K562 (cell line): ENCODE measurements around the gene PPDPF. TPM values are rescaled to one million over a fixed set of nuclear protein-coding genes. Genes with fewer than 3 reads are reported as not detected.

ENCODE experiments used
- ATAC-seq: fragments of 200-7000 bp; cut with Tn5 transposase; 3 replicates; pipeline ENCODE4 v1.9.1; 2020; ENCODE audit warnings: moderate library complexity
- BruUV-seq: library from RNA; stranded (reverse); fragments of 400-500 nt; replicated peaks from 2 replicates; lab custom pipeline; 2021; lab: Mats Ljungman, UMichigan
- CTCF ChIA-PET: fragments of 300-600 bp; formaldehyde crosslinking; extraction: SDS; loops from one replicate; lab custom pipeline; 2021; ENCODE audit warnings: low intra/inter-chr PET ratio; lab: Yijun Ruan, JAX
- POLR2A ChIA-PET: fragments of 300-600, 350-650 bp; sonication (Branson Sonifier 250); formaldehyde crosslinking; extraction: SDS; loops from one replicate; lab custom pipeline; 2021; ENCODE audit warnings: antibody characterized with exemption, inconsistent platforms; lab: Yijun Ruan, JAX
- DNase-seq, 4 experiments: peaks; one replicate each; pipeline versions ENCODE4 v3.0.0 to v3.0.0-alpha.2; 2011 to 2018; ENCODE audit warnings: low spot score in 3 of 4, mixed read lengths in 3 of 4; ENCODE audit errors: extremely low read depth in 1 of 4
- FAIRE-seq: peaks from 2 replicates; lab custom pipeline; 2011; peaks lifted over from hg19 to GRCh38; lab: Jason Lieb, UNC
- H2AFZ ChIP-seq: 2 replicates; pipeline ENCODE4 v1.6.0; 2011; ENCODE audit warnings: low read depth, low read length, control low read depth, inconsistent platforms
- H3K27ac ChIP-seq: fragments of 200-600 bp; 3 replicates; pipeline ENCODE4 v1.8.0; 2011; ENCODE audit warnings: low read depth, mild to moderate bottlenecking, control low read depth, inconsistent platforms, low read length, moderate library complexity, mixed read lengths; ENCODE audit errors: extremely low read depth
- H3K27me3 ChIP-seq, 2 experiments: fragments of 300-600 bp in 1 of 2; 2 replicates in 1 of 2; 3 replicates in 1 of 2; pipeline versions ENCODE4 v1.6.0 to v1.8.0; 2011; ENCODE audit warnings: inconsistent platforms in 2 of 2, low read length in 2 of 2, mild to moderate bottlenecking in 1 of 2, mixed read lengths in 1 of 2, moderate library complexity in 1 of 2; ENCODE audit not compliant: control insufficient read depth in 2 of 2, insufficient read depth in 2 of 2
- H3K36me3 ChIP-seq: fragments of 300-600 bp; 3 replicates; pipeline ENCODE4 v1.8.0; 2011; ENCODE audit warnings: mild to moderate bottlenecking, low read length, inconsistent platforms; ENCODE audit not compliant: control insufficient read depth, insufficient read depth
- H3K4me1 ChIP-seq, 2 experiments: fragments of 200-600 bp in 1 of 2; replicated peaks in 1 of 2; 2 replicates in 1 of 2; 3 replicates in 1 of 2; pipeline versions ENCODE4 v1.5.1 to v1.8.0; 2011; ENCODE audit warnings: inconsistent platforms in 2 of 2, low read length in 2 of 2, mild to moderate bottlenecking in 1 of 2, mixed read lengths in 1 of 2, moderate library complexity in 1 of 2; ENCODE audit not compliant: control insufficient read depth in 2 of 2, insufficient read depth in 2 of 2
- H3K4me2 ChIP-seq: 2 replicates; pipeline ENCODE4 v1.6.1; 2011; ENCODE audit warnings: low read length, control low read depth, inconsistent platforms, mixed read lengths; ENCODE audit not compliant: insufficient read depth
- H3K4me3 ChIP-seq: fragments of 200-600 bp; sonication (generic), shearing (Covaris generic); 2 replicates; pipeline ENCODE4 v1.5.1; 2016; ENCODE audit warnings: control low read depth, inconsistent platforms
- H3K79me2 ChIP-seq: fragments of 200-600 bp; 3 replicates; pipeline ENCODE4 v1.8.0; 2011; ENCODE audit warnings: low read length, inconsistent platforms; ENCODE audit not compliant: control insufficient read depth, insufficient read depth
- H3K9ac ChIP-seq, 2 experiments: 2 replicates each; pipeline versions ENCODE4 v1.6.0 to v1.6.1; 2011; ENCODE audit warnings: low read depth in 2 of 2, low read length in 2 of 2, control low read depth in 1 of 2, inconsistent platforms in 1 of 2, mild to moderate bottlenecking in 1 of 2, mixed read lengths in 1 of 2; ENCODE audit not compliant: insufficient read depth in 1 of 2
- H3K9me1 ChIP-seq: one replicate; pipeline ENCODE4 v1.6.0; 2011; ENCODE audit warnings: inconsistent platforms, mild to moderate bottlenecking, low read length, moderate library complexity; ENCODE audit not compliant: control insufficient read depth, insufficient read depth
- H3K9me3 ChIP-seq: replicated peaks from 2 replicates; pipeline ENCODE4 v1.5.1; 2011; ENCODE audit warnings: low read depth, low read length, inconsistent platforms; ENCODE audit not compliant: control insufficient read depth, insufficient read depth
- H4K20me1 ChIP-seq: replicated peaks from 2 replicates; pipeline ENCODE4 v1.6.1; 2011; ENCODE audit warnings: low read length, inconsistent platforms, mixed read lengths; ENCODE audit not compliant: control insufficient read depth, insufficient read depth
- BACH1 ChIP-seq: fragments of 200-800 bp; sonication (Bioruptor generic); IDR thresholded peaks from 2 replicates; pipeline ENCODE4 v1.6.1; 2016; ENCODE audit warnings: missing genetic modification characterization, missing compliant biosample characterization
- PTRF ChIP-seq: fragments of 450-650 bp; IDR thresholded peaks from 2 replicates; pipeline ENCODE4 v1.6.1; 2016; ENCODE audit warnings: mild to moderate bottlenecking, missing genetic modification characterization, missing compliant biosample characterization
- ZNF584 ChIP-seq: fragments of 200-800 bp; sonication (Bioruptor generic); IDR thresholded peaks from 2 replicates; pipeline ENCODE4 v1.6.1; 2016; ENCODE audit warnings: low read depth, mild to moderate bottlenecking, missing genetic modification characterization, missing compliant biosample characterization
- WGBS: fragments of 100-300 bp; shearing (Covaris generic); methylation state at CpG from one replicate; pipeline ENCODE4 v1.1.6; 2016; ENCODE audit warnings: low coverage, mixed read lengths; ENCODE audit not compliant: insufficient coverage; ENCODE audit errors: missing lambda C conversion rate; 5-methylcytosine and 5-hydroxymethylcytosine counted together
- in situ Hi-C: fragments of 300-500 bp; cut with MboI; formaldehyde crosslinking; loops from 4 replicates; pipeline ENCODE4 v1.15.0; 2018; ENCODE audit warnings: inconsistent platforms, mixed read lengths
- intact Hi-C: fragments of 100-400 bp; cut with micrococcal nuclease; formaldehyde crosslinking; loops from 2 replicates; pipeline ENCODE4 v1.14.2; 2022
- polyA plus RNA-seq, 8 experiments: library from polyadenylated mRNA; depleted of rRNA in 4 of 8; stranded (reverse) in 5 of 8; unstranded in 3 of 8; fragments of >200 nt; fragmentation: Nextera tagmentation in 2 of 8; fragmentation: Illumina TruSeq in 1 of 8; extraction: Ambion mirVana in 2 of 8; extraction: Trizol in 1 of 8; gene quantifications; 2 replicates each; pipeline versions ENCODE4 v1.2.1 to v1.2.3, GENCODE V29; 2011 to 2014; ENCODE audit warnings: inconsistent platforms in 1 of 8, missing spikeins in 1 of 8
- total RNA-seq, 7 experiments: library from RNA; depleted of rRNA in 6 of 7; stranded (reverse); fragments of >200 nt in 6 of 7; fragmentation: Illumina TruSeq in 2 of 7; extraction: Trizol in 2 of 7; gene quantifications; 2 replicates each; pipeline versions ENCODE4 v1.2.1 to v1.2.3, GENCODE V29; 2011 to 2021; ENCODE audit warnings: low replicate concordance in 1 of 7
- TF ChIP-seq, protein P1 (sequence below), 2 experiments: IDR thresholded peaks; 2 replicates each; pipeline ENCODE4 v1.6.1; 2011; ENCODE audit warnings: borderline replicate concordance in 1 of 2, control low read depth in 1 of 2, low read depth in 1 of 2, low read length in 1 of 2, mild to moderate bottlenecking in 1 of 2, mixed read lengths in 1 of 2, moderate library complexity in 1 of 2; ENCODE audit not compliant: insufficient read depth in 1 of 2, insufficient read length in 1 of 2, poor library complexity in 1 of 2, severe bottlenecking in 1 of 2; ENCODE audit errors: extremely low read depth in 1 of 2
- TF ChIP-seq, protein P2 (sequence below): fragments of 450-650 bp; formaldehyde crosslinking; IDR thresholded peaks from 2 replicates; pipeline ENCODE4 v1.4.0; 2020; ENCODE audit warnings: mild to moderate bottlenecking, mixed read lengths
- TF ChIP-seq, protein P3 (sequence below): sonication (generic); formaldehyde crosslinking; IDR thresholded peaks from 2 replicates; pipeline ENCODE4 v1.8.1; 2023; ENCODE audit warnings: mild to moderate bottlenecking, missing genetic modification reagents
- TF ChIP-seq, protein P4 (sequence below): fragments of 450-650 bp; conservative IDR thresholded peaks from 2 replicates; pipeline ENCODE4 v1.6.1; 2016; ENCODE audit warnings: missing genetic modification characterization, low read depth, mild to moderate bottlenecking, control low read depth, missing compliant biosample characterization
- TF ChIP-seq, protein P5 (sequence below): sonication (generic); formaldehyde crosslinking; IDR thresholded peaks from 2 replicates; pipeline ENCODE4 v1.5.0; 2020; ENCODE audit warnings: missing genetic modification reagents

Gene PPDPF
- total and polyA plus RNA-seq, 9 of the 15 experiments (the other 6 are each of a cell fraction or from before 2014, with no cell fraction given), result 0.77 to 233 (median 10.5) TPM

DNA sequence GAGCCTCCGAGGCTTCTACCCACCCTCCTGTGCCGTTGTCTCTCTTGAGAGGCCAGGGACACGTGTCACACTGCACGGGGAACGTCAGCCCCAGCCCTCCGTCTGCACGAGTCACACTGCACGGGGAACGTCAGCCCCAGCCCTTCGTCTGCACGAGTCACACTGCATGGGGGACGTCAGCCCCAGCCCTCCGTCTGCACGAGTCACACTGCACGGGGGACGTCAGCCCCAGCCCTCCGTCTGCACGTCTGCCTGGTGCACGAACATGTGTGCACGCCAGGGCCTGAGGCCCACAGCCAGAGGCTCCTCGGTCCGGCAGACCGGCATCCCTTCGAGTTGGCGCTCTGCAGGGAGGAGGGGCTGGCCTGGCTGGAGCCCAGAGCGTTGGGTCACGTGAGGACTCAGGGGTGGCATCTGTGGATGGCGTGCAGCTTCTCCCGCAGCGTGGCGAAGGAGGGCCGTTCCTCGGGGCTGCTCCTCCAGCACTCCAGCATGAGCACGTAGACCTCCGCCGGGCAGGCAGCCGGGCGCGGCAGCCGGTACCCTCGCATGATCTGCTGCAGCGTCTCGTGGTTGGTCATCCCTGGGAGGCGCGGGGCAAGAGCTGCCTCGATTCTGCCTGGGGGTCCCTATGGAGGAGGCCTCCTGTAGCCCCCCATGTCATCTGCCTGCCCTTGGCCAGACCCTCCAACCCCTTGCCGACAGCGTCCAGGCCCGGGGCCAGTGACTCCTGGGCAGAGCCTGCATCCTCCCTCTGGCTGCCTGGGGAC is 20.0 kb downstream of the PPDPF start:
- ATAC-seq, result no peak
- BruUV-seq, result no TSS peak
- H3K36me3 ChIP-seq, result no peaks in the 10 kb centered on the region
- H3K9ac ChIP-seq, result peak overlapping the region in 1 of 2 experiments; percentile 72; a peak in 2 of 4 replicates
- POLR2A ChIA-PET, result interaction anchor here (0.6 to 1.2 kb wide), 2 partner anchors 16 to 203 kb away, joined by 3 to 4 read pairs; no protein-coding TSS in a partner anchor
- no peaks in the 10 kb centered on the region for H3K79me2 ChIP-seq
- no peak overlapping the region for H3K4me3 ChIP-seq
- in situ Hi-C loops (no loop called here), intact Hi-C loops (no loop called here)
- peaks cover 6 to 89% of the 10 kb centered on the region in 2 experiments; a peak in 4 of 5 replicates for H3K4me1 ChIP-seq
- no peak overlapping the region for H3K4me2 ChIP-seq
- DNase-seq, result no peak
- no peak overlapping the region for H3K27ac ChIP-seq
- H3K9me3 ChIP-seq, result no peaks in the 10 kb centered on the region
- no peaks in the 10 kb centered on the region for H3K9me1 ChIP-seq
- peaks cover 3% of the 10 kb centered on the region for H4K20me1 ChIP-seq
- no peak overlapping the region for H2AFZ ChIP-seq
- peaks cover 0 to 27% of the 10 kb centered on the region in 2 experiments; a peak in 3 of 5 replicates for H3K27me3 ChIP-seq
- WGBS, result 35% methylated on average over 46 of the region's 49 CpGs
- CTCF ChIA-PET, result no interaction called here
- no peak for FAIRE-seq
- TF ChIP-seq, protein P1, sequence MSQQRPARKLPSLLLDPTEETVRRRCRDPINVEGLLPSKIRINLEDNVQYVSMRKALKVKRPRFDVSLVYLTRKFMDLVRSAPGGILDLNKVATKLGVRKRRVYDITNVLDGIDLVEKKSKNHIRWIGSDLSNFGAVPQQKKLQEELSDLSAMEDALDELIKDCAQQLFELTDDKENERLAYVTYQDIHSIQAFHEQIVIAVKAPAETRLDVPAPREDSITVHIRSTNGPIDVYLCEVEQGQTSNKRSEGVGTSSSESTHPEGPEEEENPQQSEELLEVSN (IDR thresholded peaks at IDR 0.05; ENCODE audit: borderline replicate concordance in 1 of 2, extremely low read depth in 1 of 2, insufficient read depth in 1 of 2, insufficient read length in 1 of 2, low read depth in 1 of 2, low read length in 1 of 2, poor library complexity in 1 of 2, severe bottlenecking in 1 of 2), result peak in 1 of 2 experiments; percentile 31
- TF ChIP-seq, protein P2, sequence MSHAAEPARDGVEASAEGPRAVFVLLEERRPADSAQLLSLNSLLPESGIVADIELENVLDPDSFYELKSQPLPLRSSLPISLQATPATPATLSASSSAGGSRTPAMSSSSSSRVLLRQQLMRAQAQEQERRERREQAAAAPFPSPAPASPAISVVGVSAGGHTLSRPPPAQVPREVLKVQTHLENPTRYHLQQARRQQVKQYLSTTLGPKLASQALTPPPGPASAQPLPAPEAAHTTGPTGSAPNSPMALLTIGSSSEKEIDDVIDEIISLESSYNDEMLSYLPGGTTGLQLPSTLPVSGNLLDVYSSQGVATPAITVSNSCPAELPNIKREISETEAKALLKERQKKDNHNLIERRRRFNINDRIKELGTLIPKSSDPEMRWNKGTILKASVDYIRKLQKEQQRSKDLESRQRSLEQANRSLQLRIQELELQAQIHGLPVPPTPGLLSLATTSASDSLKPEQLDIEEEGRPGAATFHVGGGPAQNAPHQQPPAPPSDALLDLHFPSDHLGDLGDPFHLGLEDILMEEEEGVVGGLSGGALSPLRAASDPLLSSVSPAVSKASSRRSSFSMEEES (CRISPR knock-in tag), result 0 out of 2 replicates have a peak, but pooled peaks have one; percentile 13
- TF ChIP-seq, protein P3, sequence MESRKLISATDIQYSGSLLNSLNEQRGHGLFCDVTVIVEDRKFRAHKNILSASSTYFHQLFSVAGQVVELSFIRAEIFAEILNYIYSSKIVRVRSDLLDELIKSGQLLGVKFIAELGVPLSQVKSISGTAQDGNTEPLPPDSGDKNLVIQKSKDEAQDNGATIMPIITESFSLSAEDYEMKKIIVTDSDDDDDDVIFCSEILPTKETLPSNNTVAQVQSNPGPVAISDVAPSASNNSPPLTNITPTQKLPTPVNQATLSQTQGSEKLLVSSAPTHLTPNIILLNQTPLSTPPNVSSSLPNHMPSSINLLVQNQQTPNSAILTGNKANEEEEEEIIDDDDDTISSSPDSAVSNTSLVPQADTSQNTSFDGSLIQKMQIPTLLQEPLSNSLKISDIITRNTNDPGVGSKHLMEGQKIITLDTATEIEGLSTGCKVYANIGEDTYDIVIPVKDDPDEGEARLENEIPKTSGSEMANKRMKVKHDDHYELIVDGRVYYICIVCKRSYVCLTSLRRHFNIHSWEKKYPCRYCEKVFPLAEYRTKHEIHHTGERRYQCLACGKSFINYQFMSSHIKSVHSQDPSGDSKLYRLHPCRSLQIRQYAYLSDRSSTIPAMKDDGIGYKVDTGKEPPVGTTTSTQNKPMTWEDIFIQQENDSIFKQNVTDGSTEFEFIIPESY (CRISPR knock-in tag), result 0 out of 2 replicates have a peak, but pooled peaks have one; percentile 20
- TF ChIP-seq, protein P4, sequence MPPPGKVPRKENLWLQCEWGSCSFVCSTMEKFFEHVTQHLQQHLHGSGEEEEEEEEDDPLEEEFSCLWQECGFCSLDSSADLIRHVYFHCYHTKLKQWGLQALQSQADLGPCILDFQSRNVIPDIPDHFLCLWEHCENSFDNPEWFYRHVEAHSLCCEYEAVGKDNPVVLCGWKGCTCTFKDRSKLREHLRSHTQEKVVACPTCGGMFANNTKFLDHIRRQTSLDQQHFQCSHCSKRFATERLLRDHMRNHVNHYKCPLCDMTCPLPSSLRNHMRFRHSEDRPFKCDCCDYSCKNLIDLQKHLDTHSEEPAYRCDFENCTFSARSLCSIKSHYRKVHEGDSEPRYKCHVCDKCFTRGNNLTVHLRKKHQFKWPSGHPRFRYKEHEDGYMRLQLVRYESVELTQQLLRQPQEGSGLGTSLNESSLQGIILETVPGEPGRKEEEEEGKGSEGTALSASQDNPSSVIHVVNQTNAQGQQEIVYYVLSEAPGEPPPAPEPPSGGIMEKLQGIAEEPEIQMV, result no peak
- TF ChIP-seq ZNF584 (CRISPR knock-in tag) (no peak), BACH1 (tag) (no peak), PTRF (tag) (no peak)
- TF ChIP-seq, protein P5, sequence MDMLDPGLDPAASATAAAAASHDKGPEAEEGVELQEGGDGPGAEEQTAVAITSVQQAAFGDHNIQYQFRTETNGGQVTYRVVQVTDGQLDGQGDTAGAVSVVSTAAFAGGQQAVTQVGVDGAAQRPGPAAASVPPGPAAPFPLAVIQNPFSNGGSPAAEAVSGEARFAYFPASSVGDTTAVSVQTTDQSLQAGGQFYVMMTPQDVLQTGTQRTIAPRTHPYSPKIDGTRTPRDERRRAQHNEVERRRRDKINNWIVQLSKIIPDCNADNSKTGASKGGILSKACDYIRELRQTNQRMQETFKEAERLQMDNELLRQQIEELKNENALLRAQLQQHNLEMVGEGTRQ, result peak; percentile 66
